ENCODE data around the gene RAI2. TPM values are rescaled to one million over a fixed set of nuclear protein-coding genes. Genes with fewer than 3 reads are reported as not detected.

RAI2 gene
- total RNA-seq, 1 experiment from 2014 or later, result not detected

DNA sequence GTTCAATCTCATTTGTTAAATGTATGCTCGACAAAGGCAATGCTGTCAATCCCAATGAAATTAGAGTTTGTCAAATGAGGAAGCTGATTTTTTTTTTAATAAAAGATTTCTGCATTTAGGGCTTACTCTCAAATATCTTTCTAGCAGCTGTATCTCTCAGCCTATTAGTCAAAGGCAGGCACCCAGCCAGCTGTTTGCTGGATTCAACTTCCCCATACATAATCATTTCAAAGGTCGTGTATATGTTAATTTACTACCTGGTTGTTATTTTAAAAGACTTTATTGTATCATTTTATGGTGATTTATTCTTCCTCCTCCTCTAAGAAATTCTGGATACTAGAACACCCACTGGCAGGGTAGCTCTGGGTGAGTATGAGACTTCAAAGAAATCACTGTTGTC lies 27.1 kb downstream of the RAI2 start:
- Histone ChIP-seq H3K4me3 (ENCODE audit: low read depth, low read length, poor library complexity, severe bottlenecking) (no peak overlapping the region), H3K36me3 (ENCODE audit: insufficient read depth, low read length, poor library complexity, severe bottlenecking) (no peaks in the 10 kb centered on the region), H3K27me3 (replicated peaks; ENCODE audit: insufficient read depth, low read depth, low read length, poor library complexity) (no peaks in the 10 kb centered on the region), H3K27ac (ENCODE audit: low read depth, low read length, poor library complexity, severe bottlenecking) (no peak overlapping the region), H3K9me3 (ENCODE audit: low read depth, low read length, poor library complexity, severe bottlenecking) (no peaks in the 10 kb centered on the region), H3K4me1 (ENCODE audit: insufficient read depth, low read length, poor library complexity, severe bottlenecking) (no peaks in the 10 kb centered on the region)
- CTCF ChIA-PET, result no interaction called here
- POLR2A ChIA-PET (ENCODE audit: low non-redundant PET), result interaction anchor here (0.6 kb wide), 1 partner anchor 349 kb away, joined by 3 read pairs; no protein-coding TSS in a partner anchor
- intact Hi-C loops (cut with micrococcal nuclease; ENCODE audit: unreplicated experiment), result no loop called here
- TF ChIP-seq CTCF (conservative IDR thresholded peaks at IDR 0.05; ENCODE audit: low read depth, low read length) (no peak), EZH2 (IDR thresholded peaks at IDR 0.05; ENCODE audit: borderline replicate concordance, low read depth, low read length, poor library complexity, severe bottlenecking) (no peak)
- BruUV-seq (replicated peaks), result no TSS peak
- no peak for DNase-seq (ENCODE audit: low spot score)

GRCh38 chrX:17831255-17831654 lies 29.8 kb downstream of the RAI2 start:
- H3K9me3 ChIP-seq (ENCODE audit: low read depth, low read length, poor library complexity, severe bottlenecking), result no peaks in the 10 kb centered on the region
- CTCF ChIA-PET, result no interaction called here
- no peaks in the 10 kb centered on the region for H3K36me3 ChIP-seq (ENCODE audit: insufficient read depth, low read length, poor library complexity, severe bottlenecking)
- intact Hi-C loops (cut with micrococcal nuclease; ENCODE audit: unreplicated experiment), result no loop called here
- POLR2A ChIA-PET (ENCODE audit: low non-redundant PET), result no interaction called here
- no peaks in the 10 kb centered on the region for H3K27me3 ChIP-seq (replicated peaks; ENCODE audit: insufficient read depth, low read depth, low read length, poor library complexity)
- no peaks in the 10 kb centered on the region for H3K4me1 ChIP-seq (ENCODE audit: insufficient read depth, low read length, poor library complexity, severe bottlenecking)
- TF ChIP-seq EZH2 (IDR thresholded peaks at IDR 0.05; ENCODE audit: borderline replicate concordance, low read depth, low read length, poor library complexity, severe bottlenecking) (no peak), CTCF (conservative IDR thresholded peaks at IDR 0.05; ENCODE audit: low read depth, low read length) (no peak)
- H3K27ac ChIP-seq (ENCODE audit: low read depth, low read length, poor library complexity, severe bottlenecking), result no peak overlapping the region
- no peak overlapping the region for H3K4me3 ChIP-seq (ENCODE audit: low read depth, low read length, poor library complexity, severe bottlenecking)
- no TSS peak for BruUV-seq (replicated peaks)
- no peak for DNase-seq (ENCODE audit: low spot score)

DNA sequence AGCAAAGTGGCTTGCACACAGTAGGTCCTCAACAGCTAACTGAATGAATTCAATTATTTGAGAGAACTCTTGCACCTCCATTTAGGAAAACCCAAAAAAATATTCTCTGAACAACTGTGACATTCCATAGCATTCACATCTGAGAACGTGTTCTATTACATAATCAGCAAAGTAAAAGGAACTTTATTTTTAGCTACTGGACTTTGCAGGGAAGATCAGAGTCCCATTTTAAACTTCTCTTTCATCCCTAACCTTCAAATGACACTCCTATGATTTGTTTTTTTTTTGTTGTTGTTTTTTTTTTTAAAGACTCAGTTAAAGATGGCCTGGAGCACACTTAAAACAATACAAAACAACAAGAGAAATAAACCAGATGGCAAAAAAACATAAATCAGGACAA lies 30.9 kb downstream of the RAI2 start:
- CTCF ChIA-PET, result no interaction called here
- POLR2A ChIA-PET (ENCODE audit: low non-redundant PET), result interaction anchor here (0.6 kb wide), 1 partner anchor 1081 kb away, joined by 3 read pairs; no protein-coding TSS in a partner anchor
- no peaks in the 10 kb centered on the region for H3K4me1 ChIP-seq (ENCODE audit: insufficient read depth, low read length, poor library complexity, severe bottlenecking)
- TF ChIP-seq CTCF (conservative IDR thresholded peaks at IDR 0.05; ENCODE audit: low read depth, low read length) (no peak), EZH2 (IDR thresholded peaks at IDR 0.05; ENCODE audit: borderline replicate concordance, low read depth, low read length, poor library complexity, severe bottlenecking) (no peak)
- intact Hi-C loops (cut with micrococcal nuclease; ENCODE audit: unreplicated experiment), result no loop called here
- H3K27ac ChIP-seq (ENCODE audit: low read depth, low read length, poor library complexity, severe bottlenecking), result no peak overlapping the region
- H3K36me3 ChIP-seq (ENCODE audit: insufficient read depth, low read length, poor library complexity, severe bottlenecking), result no peaks in the 10 kb centered on the region
- H3K9me3 ChIP-seq (ENCODE audit: low read depth, low read length, poor library complexity, severe bottlenecking), result no peaks in the 10 kb centered on the region
- H3K27me3 ChIP-seq (replicated peaks; ENCODE audit: insufficient read depth, low read depth, low read length, poor library complexity), result no peaks in the 10 kb centered on the region
- no peak for DNase-seq (ENCODE audit: low spot score)
- BruUV-seq (replicated peaks), result no TSS peak
- H3K4me3 ChIP-seq (ENCODE audit: low read depth, low read length, poor library complexity, severe bottlenecking), result no peak overlapping the region
